ENCODE results near the gene PCP2.

Gene PCP2

GRCh38 chr19:7611541-7612279 lies 21.8 kb downstream of the PCP2 start:
- TF ChIP-seq CTCF (conservative IDR thresholded peaks at IDR 0.05) = no peak
- H3K27ac ChIP-seq = no peak overlapping the region

GRCh38 chr19:7610491-7611240 lies 22.9 kb downstream of the PCP2 start:
- TF ChIP-seq CTCF (conservative IDR thresholded peaks at IDR 0.05) = no peak
- H3K27ac ChIP-seq = no peak overlapping the region

GRCh38 chr19:7607874-7608560 lies 25.5 kb downstream of the PCP2 start:
- no peak overlapping the region for H3K27ac ChIP-seq
- TF ChIP-seq CTCF (conservative IDR thresholded peaks at IDR 0.05) = no peak

GRCh38 chr19:7607212-7607873 lies 26.2 kb downstream of the PCP2 start:
- H3K27ac ChIP-seq = no peak overlapping the region
- TF ChIP-seq CTCF (conservative IDR thresholded peaks at IDR 0.05) = no peak

- no peak overlapping the region for H3K27ac ChIP-seq
- TF ChIP-seq CTCF (conservative IDR thresholded peaks at IDR 0.05) = no peak
Measured at GRCh38 chr19:7606289-7606688, 27.2 kb downstream of the PCP2 start.

GRCh38 chr19:7605490-7606222 lies 27.9 kb downstream of the PCP2 start:
- TF ChIP-seq CTCF (conservative IDR thresholded peaks at IDR 0.05) = no peak

More at GRCh38 chr19:7605490-7606222, 27.9 kb downstream of the PCP2 start:
- no peak overlapping the region for H3K27ac ChIP-seq

Measured in VCaP (cell line).